Activated T-cell treated with anti-CD3 and anti-CD28 coated beads, Interleukin-2, amount 50 U/mL, for 48 hours (primary cell): ENCODE measurements around the gene GARIN5B.

Experiments
- DNase-seq, 2 experiments: peaks; one replicate each; pipeline ENCODE4 v3.0.0-alpha.2; 2020

Gene GARIN5B

GRCh38 chr19:55387736-55388497, 24.9 kb upstream of the GARIN5B start:
- DNase-seq: no peak

GRCh38 chr19:55386493-55386971, 23.5 kb upstream of the GARIN5B start:
- DNase-seq: peak in 1 of 2 experiments; percentile 60

GRCh38 chr19:55385724-55386492, 22.8 kb upstream of the GARIN5B start, which contains the start of gene RPL28:
RPL28 (plus strand) TSS chr19:55385932; CDS start chr19:55386358, 426 bp downstream.
- DNase-seq: peak; percentile 99 to 100

GRCh38 chr19:55384920-55385723, 22.1 kb upstream of the GARIN5B start:
- peak; percentile 97 to 98 for DNase-seq

- DNase-seq: peak; percentile 68 to 75
These were observed 21.3 kb upstream of the GARIN5B start, which contains the start of gene TMEM238 for GRCh38 chr19:55384131-55384919. TMEM238 (minus strand) TSS chr19:55384292; CDS start chr19:55384259, 33 bp downstream.

- DNase-seq: peak; percentile 63
These were observed 20.4 kb upstream of the GARIN5B start for GRCh38 chr19:55383279-55384130.

- no peak for DNase-seq
These were observed 19.5 kb upstream of the GARIN5B start for GRCh38 chr19:55382522-55383054.

GRCh38 chr19:55382013-55382412, 19.0 kb upstream of the GARIN5B start:
- no peak for DNase-seq

GRCh38 chr19:55379174-55379573, 16.1 kb upstream of the GARIN5B start:
- no peak for DNase-seq

GRCh38 chr19:55377356-55378131, 14.5 kb upstream of the GARIN5B start:
- DNase-seq: no peak

- no peak for DNase-seq
These were observed 13.3 kb upstream of the GARIN5B start, which contains the start of gene TMEM190 for GRCh38 chr19:55376241-55376933. TMEM190 (plus strand) TSS chr19:55376826; CDS start chr19:55376854, 28 bp downstream.

GRCh38 chr19:55373993-55374757, 11.1 kb upstream of the GARIN5B start:
- DNase-seq: no peak

GRCh38 chr19:55373306-55373992, 10.4 kb upstream of the GARIN5B start:
- no peak for DNase-seq

- peak in 1 of 2 experiments; percentile 54 for DNase-seq
These were observed 9.4 kb upstream of the GARIN5B start for GRCh38 chr19:55372316-55373081.

- DNase-seq: no peak
These were observed 7.4 kb upstream of the GARIN5B start, which contains the start of gene IL11 for GRCh38 chr19:55370305-55370988. IL11 (minus strand) TSS chr19:55370463; CDS start chr19:55370310, 153 bp downstream.
